MCF 10A (cell line): ENCODE measurements around the gene PLEKHA5. TPM values are rescaled to one million over a fixed set of nuclear protein-coding genes. Genes with fewer than 3 reads are reported as not detected.

Experiments used
- BruUV-seq: library from RNA; stranded (reverse); fragments of 400-500 nt; replicated peaks from 2 replicates; lab custom pipeline; 2021; lab: Mats Ljungman, UMichigan
- CTCF ChIA-PET: fragments of 300-600 bp; sonication (Branson Sonifier 250); formaldehyde crosslinking; extraction: SDS; loops from one replicate; lab custom pipeline; 2021; ENCODE audit warnings: antibody characterized with exemption, inconsistent platforms; lab: Yijun Ruan, JAX
- POLR2A ChIA-PET: fragments of 300-600, 350-650 bp; sonication (Branson Sonifier 250); formaldehyde crosslinking; extraction: SDS; loops from one replicate; lab custom pipeline; 2020; ENCODE audit warnings: antibody characterized with exemption, inconsistent platforms; lab: Yijun Ruan, JAX
- DNase-seq: peaks from one replicate; pipeline ENCODE4 v3.0.0-alpha.2; 2018; ENCODE audit not compliant: unreplicated experiment
- H3K27ac Mint-ChIP-seq: one replicate; pipeline ENCODE4 v1.8.0; 2022; ENCODE audit warnings: mild to moderate bottlenecking, low read depth, mixed read lengths; ENCODE audit not compliant: unreplicated experiment
- H3K27me3 Mint-ChIP-seq: one replicate; pipeline ENCODE4 v1.8.0; 2022; ENCODE audit warnings: mixed read lengths; ENCODE audit not compliant: insufficient read depth, unreplicated experiment
- H3K36me3 Mint-ChIP-seq: one replicate; pipeline ENCODE4 v1.8.0; 2022; ENCODE audit warnings: mild to moderate bottlenecking, moderate library complexity, mixed read lengths; ENCODE audit not compliant: insufficient read depth, unreplicated experiment
- H3K4me1 Mint-ChIP-seq: one replicate; pipeline ENCODE4 v1.8.0; 2022; ENCODE audit warnings: mixed read lengths; ENCODE audit not compliant: insufficient read depth, unreplicated experiment
- H3K4me3 Mint-ChIP-seq: one replicate; pipeline ENCODE4 v1.8.0; 2022; ENCODE audit warnings: mild to moderate bottlenecking, moderate library complexity, mixed read lengths; ENCODE audit not compliant: unreplicated experiment
- H3K9me3 Mint-ChIP-seq: one replicate; pipeline ENCODE4 v1.8.0; 2022; ENCODE audit warnings: mixed read lengths; ENCODE audit not compliant: unreplicated experiment
- CTCF ChIP-seq: fragments of 200-600 bp; IDR thresholded peaks from one replicate; pipeline ENCODE4 v1.8.0; 2022; ENCODE audit warnings: antibody characterized with exemption, mild to moderate bottlenecking; ENCODE audit not compliant: unreplicated experiment
- intact Hi-C: fragments of 100-400 bp; cut with micrococcal nuclease; formaldehyde crosslinking; loops from 2 replicates; pipeline ENCODE4 v1.14.1; 2022
- total RNA-seq: library from RNA; stranded (reverse); gene quantifications from 2 replicates; pipeline ENCODE4 v1.2.3, GENCODE V29; 2022

The PLEKHA5 gene
- total RNA-seq, 1 experiment from 2014 or later: 25.2 TPM

GRCh38 chr12:19316425-19316824 is 186.9 kb downstream of the PLEKHA5 start:
- H3K27me3 Mint-ChIP-seq: no peaks in the 10 kb centered on the region
- H3K27ac Mint-ChIP-seq: no peak overlapping the region
- intact Hi-C loops: no loop called here
- POLR2A ChIA-PET: no interaction called here
- DNase-seq: peak; percentile 11
- CTCF ChIA-PET: interaction anchor here (0.7 kb wide), 1 partner anchor 1035 kb away, joined by 3 read pairs; no protein-coding TSS in a partner anchor
- no peaks in the 10 kb centered on the region for H3K9me3 Mint-ChIP-seq
- H3K4me1 Mint-ChIP-seq: peaks cover 6% of the 10 kb centered on the region
- no TSS peak for BruUV-seq
- no peak for TF ChIP-seq CTCF
- no peak overlapping the region for H3K4me3 Mint-ChIP-seq
- H3K36me3 Mint-ChIP-seq: no peaks in the 10 kb centered on the region

- Mint-ChIP-seq H3K27me3 (no peaks in the 10 kb centered on the region), H3K4me1 (no peaks in the 10 kb centered on the region), H3K27ac (no peak overlapping the region), H3K4me3 (no peak overlapping the region), H3K36me3 (peaks cover 34% of the 10 kb centered on the region), H3K9me3 (no peaks in the 10 kb centered on the region)
- ChIA-PET POLR2A (no interaction called here), CTCF (interaction anchor here (0.6 to 0.7 kb wide), 4 partner anchors 16 to 323 kb away, joined by 3 to 7 read pairs (median 4); no protein-coding TSS in a partner anchor)
- TF ChIP-seq CTCF: no peak
- intact Hi-C loops: no loop called here
- no peak for DNase-seq
- no TSS peak for BruUV-seq
Measured at GRCh38 chr12:19322376-19322775, 192.8 kb downstream of the PLEKHA5 start.

GRCh38 chr12:19323805-19324204 is 194.3 kb downstream of the PLEKHA5 start:
- no peak for DNase-seq
- no TSS peak for BruUV-seq
- ChIA-PET POLR2A (no interaction called here), CTCF (interaction anchor here (0.5 to 0.9 kb wide), 4 partner anchors 21 to 102 kb away, joined by 3 to 6 read pairs (median 3); no protein-coding TSS in a partner anchor)
- TF ChIP-seq CTCF: no peak
- Mint-ChIP-seq H3K4me3 (no peak overlapping the region), H3K4me1 (no peaks in the 10 kb centered on the region), H3K9me3 (no peaks in the 10 kb centered on the region), H3K27me3 (no peaks in the 10 kb centered on the region), H3K36me3 (peaks cover 45% of the 10 kb centered on the region), H3K27ac (no peak overlapping the region)
- intact Hi-C loops: no loop called here

DNA sequence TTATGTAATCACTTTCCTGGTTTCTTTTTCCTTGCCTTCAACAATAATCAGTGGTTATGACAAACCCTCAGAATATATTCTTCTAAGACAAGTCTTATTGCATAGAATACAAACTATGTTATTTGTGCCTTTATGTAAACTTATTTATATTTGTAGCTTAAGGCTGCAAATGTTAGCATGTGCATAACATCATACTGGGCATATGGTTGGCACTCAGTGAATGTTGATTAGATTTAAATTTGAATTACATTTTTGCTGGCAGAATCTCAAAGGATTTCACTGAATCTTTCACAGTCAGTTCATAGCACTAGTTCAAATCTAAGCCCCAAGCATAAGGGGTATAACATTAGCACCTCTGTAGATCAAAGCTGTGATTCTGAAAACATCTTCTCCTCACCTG is 196.6 kb downstream of the PLEKHA5 start:
- Mint-ChIP-seq H3K36me3 (peaks cover 49% of the 10 kb centered on the region), H3K4me3 (no peak overlapping the region), H3K4me1 (no peaks in the 10 kb centered on the region), H3K27me3 (no peaks in the 10 kb centered on the region), H3K27ac (no peak overlapping the region), H3K9me3 (no peaks in the 10 kb centered on the region)
- no peak for TF ChIP-seq CTCF
- CTCF ChIA-PET: interaction anchor here (0.7 kb wide), 1 partner anchor 75 kb away, joined by 3 read pairs; no protein-coding TSS in a partner anchor
- intact Hi-C loops: no loop called here
- POLR2A ChIA-PET: interaction anchor here (0.8 to 0.9 kb wide), 2 partner anchors 11 to 105 kb away, joined by 3 to 4 read pairs; no protein-coding TSS in a partner anchor
- DNase-seq: no peak
- no TSS peak for BruUV-seq
